PFSK-1 (cell line): Measurements from ENCODE around the gene OVOL3.
A peak's percentile ranks its signal among the peaks of the same experiment; 100 is the strongest.

Experiments
- FOXP2 ChIP-seq: optimal IDR thresholded peaks from 2 replicates; pipeline ENCODE3; 2011; ENCODE audit warnings: borderline replicate concordance, control low read depth, inconsistent platforms; ENCODE audit not compliant: insufficient read depth; ENCODE audit errors: extremely low read length, extremely low read depth
- POLR2AphosphoS5 ChIP-seq: IDR thresholded peaks from 2 replicates; pipeline ENCODE4 v1.6.1; 2012; ENCODE audit warnings: low read depth, mild to moderate bottlenecking, control low read depth, low read length, moderate library complexity
- SIN3A ChIP-seq: IDR thresholded peaks from 2 replicates; pipeline ENCODE4 v1.6.1; 2012; ENCODE audit warnings: mild to moderate bottlenecking, low read length, moderate library complexity, borderline replicate concordance; ENCODE audit not compliant: insufficient read depth
- TAF1 ChIP-seq: IDR thresholded peaks from 2 replicates; pipeline ENCODE4 v1.6.1; 2012; ENCODE audit warnings: low read length, control low read depth, borderline replicate concordance; ENCODE audit not compliant: insufficient read depth
- TF ChIP-seq, protein P1 (sequence below), 2 experiments: IDR thresholded peaks; 2 replicates each; pipeline versions ENCODE4 v1.6.1 to v1.8.0; 2011 to 2012; ENCODE audit warnings: low read depth in 2 of 2, low read length in 2 of 2, control low read depth in 1 of 2, inconsistent platforms in 1 of 2, mild to moderate bottlenecking in 1 of 2, moderate library complexity in 1 of 2; ENCODE audit not compliant: insufficient read depth in 1 of 2

Gene OVOL3

DNA sequence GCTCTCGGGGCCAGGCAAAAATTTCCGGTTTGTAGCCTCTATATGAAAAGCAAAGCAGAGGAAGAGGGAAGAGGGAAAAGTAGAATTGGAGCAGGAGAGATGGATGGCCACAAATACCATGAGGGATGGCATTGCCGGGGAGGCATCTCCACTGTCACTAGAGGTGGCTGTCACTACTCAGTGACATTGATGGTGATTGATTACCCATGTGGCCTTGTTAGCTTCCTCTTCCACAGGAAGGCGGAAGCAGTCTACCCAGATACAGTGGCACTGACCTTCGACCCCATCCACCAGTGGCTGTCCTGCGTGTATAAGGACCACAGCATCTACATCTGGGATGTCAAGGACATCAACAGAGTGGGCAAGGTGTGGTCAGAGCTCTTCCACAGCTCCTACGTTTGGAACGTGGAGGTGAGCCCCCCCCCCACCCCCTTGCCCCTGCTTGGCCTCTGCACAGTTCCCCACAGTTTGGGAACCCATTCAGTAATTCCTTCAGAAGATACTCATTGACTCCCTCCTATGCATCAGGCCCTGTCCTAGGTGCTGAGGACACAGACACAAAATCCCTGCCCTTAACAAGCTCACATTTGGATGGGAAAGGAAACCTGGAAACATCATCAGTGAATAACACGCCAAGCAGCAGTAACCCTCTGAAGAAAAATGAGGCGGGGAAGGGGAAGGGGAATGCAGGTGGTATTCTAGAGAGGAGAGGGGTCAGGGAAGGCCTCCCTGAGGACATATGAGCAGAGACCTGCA lies 37.6 kb upstream of the OVOL3 start:
- TF ChIP-seq SIN3A (no peak), POLR2AphosphoS5 (no peak), FOXP2 (no peak), TAF1 (no peak)
- TF ChIP-seq, protein P1, sequence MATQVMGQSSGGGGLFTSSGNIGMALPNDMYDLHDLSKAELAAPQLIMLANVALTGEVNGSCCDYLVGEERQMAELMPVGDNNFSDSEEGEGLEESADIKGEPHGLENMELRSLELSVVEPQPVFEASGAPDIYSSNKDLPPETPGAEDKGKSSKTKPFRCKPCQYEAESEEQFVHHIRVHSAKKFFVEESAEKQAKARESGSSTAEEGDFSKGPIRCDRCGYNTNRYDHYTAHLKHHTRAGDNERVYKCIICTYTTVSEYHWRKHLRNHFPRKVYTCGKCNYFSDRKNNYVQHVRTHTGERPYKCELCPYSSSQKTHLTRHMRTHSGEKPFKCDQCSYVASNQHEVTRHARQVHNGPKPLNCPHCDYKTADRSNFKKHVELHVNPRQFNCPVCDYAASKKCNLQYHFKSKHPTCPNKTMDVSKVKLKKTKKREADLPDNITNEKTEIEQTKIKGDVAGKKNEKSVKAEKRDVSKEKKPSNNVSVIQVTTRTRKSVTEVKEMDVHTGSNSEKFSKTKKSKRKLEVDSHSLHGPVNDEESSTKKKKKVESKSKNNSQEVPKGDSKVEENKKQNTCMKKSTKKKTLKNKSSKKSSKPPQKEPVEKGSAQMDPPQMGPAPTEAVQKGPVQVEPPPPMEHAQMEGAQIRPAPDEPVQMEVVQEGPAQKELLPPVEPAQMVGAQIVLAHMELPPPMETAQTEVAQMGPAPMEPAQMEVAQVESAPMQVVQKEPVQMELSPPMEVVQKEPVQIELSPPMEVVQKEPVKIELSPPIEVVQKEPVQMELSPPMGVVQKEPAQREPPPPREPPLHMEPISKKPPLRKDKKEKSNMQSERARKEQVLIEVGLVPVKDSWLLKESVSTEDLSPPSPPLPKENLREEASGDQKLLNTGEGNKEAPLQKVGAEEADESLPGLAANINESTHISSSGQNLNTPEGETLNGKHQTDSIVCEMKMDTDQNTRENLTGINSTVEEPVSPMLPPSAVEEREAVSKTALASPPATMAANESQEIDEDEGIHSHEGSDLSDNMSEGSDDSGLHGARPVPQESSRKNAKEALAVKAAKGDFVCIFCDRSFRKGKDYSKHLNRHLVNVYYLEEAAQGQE (IDR thresholded peaks at IDR 0.05; ENCODE audit: insufficient read depth in 1 of 2, low read depth in 2 of 2, low read length in 2 of 2) = peak; percentile 27 to 85; a peak in 3 of 4 replicates

DNA sequence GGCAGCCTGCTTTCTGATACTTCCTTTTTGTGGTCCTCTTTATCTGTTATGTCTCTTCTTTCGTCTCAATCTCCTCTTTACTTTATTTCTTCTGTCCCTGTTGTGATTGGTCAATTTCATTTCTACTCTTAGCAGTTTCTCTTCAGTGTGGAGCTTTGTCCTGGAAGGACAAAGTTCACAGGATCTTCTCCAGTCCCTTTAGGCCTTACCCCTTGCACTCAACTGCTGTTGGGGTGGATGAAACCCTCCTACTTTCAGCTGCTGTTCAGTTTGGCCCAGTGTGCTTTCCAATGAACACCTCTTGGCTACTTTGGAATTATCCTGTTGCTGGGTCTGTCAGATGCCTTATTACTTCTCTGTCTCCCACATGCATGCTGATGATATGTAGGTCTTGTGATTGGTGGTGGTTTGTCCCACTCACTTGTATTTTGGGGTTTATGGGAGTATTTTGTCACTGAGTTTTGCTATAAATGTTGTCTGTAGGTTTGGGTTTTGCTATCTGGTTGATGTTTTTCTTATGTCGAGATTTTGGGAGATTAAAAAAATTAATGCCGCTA lies 31.5 kb upstream of the OVOL3 start:
- TF ChIP-seq TAF1 = no peak
- no peak for TF ChIP-seq FOXP2
- TF ChIP-seq, protein P1 (IDR thresholded peaks at IDR 0.05; ENCODE audit: insufficient read depth in 1 of 2, low read depth in 2 of 2, low read length in 2 of 2) = no peak
- no peak for TF ChIP-seq SIN3A
- TF ChIP-seq POLR2AphosphoS5 = no peak

DNA sequence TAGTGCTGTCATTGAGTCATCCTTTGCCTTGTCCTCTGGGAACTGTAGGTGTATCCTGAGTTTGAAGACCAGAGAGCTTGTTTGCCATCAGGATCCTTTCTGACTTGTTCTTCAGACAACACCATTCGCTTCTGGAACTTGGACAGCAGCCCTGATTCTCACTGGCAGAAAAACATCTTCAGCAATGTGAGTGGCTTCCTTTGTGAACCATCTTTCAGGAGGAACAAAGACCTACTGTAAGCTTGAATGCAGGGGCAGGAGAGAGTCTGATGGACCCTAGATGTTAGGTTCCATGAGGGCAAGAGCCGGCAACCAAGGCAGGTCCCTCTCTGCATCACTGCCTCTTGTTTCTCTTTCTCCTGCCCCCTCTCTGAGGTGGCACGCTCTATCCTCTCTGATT lies 29.6 kb upstream of the OVOL3 start:
- TF ChIP-seq TAF1 (no peak), SIN3A (no peak), POLR2AphosphoS5 (no peak), FOXP2 (no peak)
- TF ChIP-seq, protein P1 (IDR thresholded peaks at IDR 0.05; ENCODE audit: insufficient read depth in 1 of 2, low read depth in 2 of 2, low read length in 2 of 2) = no peak

DNA sequence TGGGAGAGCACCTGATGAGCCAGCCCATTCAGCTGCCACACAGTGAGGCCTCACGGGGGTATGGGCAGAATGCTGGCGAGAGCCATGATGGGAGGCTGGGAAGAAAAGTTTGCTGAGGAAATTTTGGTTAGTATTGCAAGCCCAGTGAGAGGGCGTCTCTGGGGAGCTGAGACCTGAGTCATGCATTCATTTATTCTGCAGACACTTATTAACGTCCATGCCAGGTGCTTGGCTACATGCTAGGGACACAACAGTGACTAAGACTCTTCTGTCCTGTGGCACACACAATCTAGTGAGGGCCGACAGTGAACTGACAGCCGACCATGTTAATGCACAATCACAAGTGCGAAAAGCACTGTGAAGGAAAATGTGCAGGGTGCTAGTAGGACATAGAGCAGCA lies 29.0 kb upstream of the OVOL3 start:
- TF ChIP-seq TAF1 (no peak), POLR2AphosphoS5 (no peak), FOXP2 (no peak), SIN3A (no peak)
- TF ChIP-seq, protein P1 (IDR thresholded peaks at IDR 0.05; ENCODE audit: insufficient read depth in 1 of 2, low read depth in 2 of 2, low read length in 2 of 2) = no peak

DNA sequence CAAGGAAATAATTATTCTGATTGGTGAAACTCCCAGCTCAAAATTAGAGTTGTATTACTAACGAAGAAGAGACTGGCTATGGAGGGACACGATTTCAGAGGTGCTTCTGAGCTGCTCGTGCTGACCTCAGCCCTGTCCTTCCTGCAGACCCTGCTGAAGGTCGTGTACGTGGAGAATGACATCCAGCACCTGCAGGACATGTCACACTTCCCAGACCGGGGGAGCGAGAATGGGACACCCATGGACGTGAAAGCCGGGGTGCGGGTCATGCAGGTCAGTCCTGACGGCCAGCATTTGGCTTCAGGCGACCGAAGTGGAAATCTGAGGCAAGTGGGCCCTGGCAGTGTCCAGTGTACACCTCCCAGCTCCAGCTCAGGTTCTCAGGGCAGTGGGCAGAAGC lies 28.0 kb upstream of the OVOL3 start:
- TF ChIP-seq, protein P1 (IDR thresholded peaks at IDR 0.05; ENCODE audit: insufficient read depth in 1 of 2, low read depth in 2 of 2, low read length in 2 of 2) = no peak
- TF ChIP-seq FOXP2 (no peak), POLR2AphosphoS5 (no peak), SIN3A (no peak), TAF1 (no peak)
